Measurements from ENCODE around the gene CFAP54. TPM values are rescaled to one million over a fixed set of nuclear protein-coding genes. Genes with fewer than 3 reads are reported as not detected.

CFAP54 gene
- polyA plus RNA-seq, 1 donor from 2014 or later, result 1.1 TPM

GRCh38 chr12:96462571-96463280, 26.7 kb upstream of the CFAP54 start:
- no peak overlapping the region for H3K4me2 ChIP-seq (ENCODE audit: low read length)
- H3K36me3 ChIP-seq (ENCODE audit: insufficient read depth, low read length), result no peaks in the 10 kb centered on the region
- no peak overlapping the region for H3K27ac ChIP-seq (ENCODE audit: low read length)
- H3K79me2 ChIP-seq (replicated peaks; ENCODE audit: insufficient read depth, low read length), result no peaks in the 10 kb centered on the region
- H3K9me3 ChIP-seq (ENCODE audit: low read length), result no peaks in the 10 kb centered on the region
- TF ChIP-seq EP300 (conservative IDR thresholded peaks at IDR 0.05; ENCODE audit: poor library complexity, severe bottlenecking) (no peak), RAD21 (conservative IDR thresholded peaks at IDR 0.05) (no peak), SMC3 (conservative IDR thresholded peaks at IDR 0.05; ENCODE audit: poor library complexity) (no peak), POLR2AphosphoS5 (IDR thresholded peaks at IDR 0.05) (no peak), EZH2 (IDR thresholded peaks at IDR 0.05; ENCODE audit: borderline replicate concordance, insufficient read depth, low read length, poor library complexity, severe bottlenecking) (no peak)
- no peak overlapping the region for H2AFZ ChIP-seq (ENCODE audit: low read depth, low read length)
- no peak overlapping the region for H3K9ac ChIP-seq (ENCODE audit: low read length)
- H3F3A ChIP-seq (ENCODE audit: insufficient read depth, low read length, poor library complexity, severe bottlenecking), result no peaks in the 10 kb centered on the region
- H4K20me1 ChIP-seq (ENCODE audit: insufficient read depth), result no peaks in the 10 kb centered on the region
- no peak overlapping the region for H3K4me3 ChIP-seq (ENCODE audit: low read length)
- H3K9me2 ChIP-seq (ENCODE audit: insufficient read depth, low read length), result no peaks in the 10 kb centered on the region
- no peaks in the 10 kb centered on the region for H3K27me3 ChIP-seq (ENCODE audit: insufficient read depth, low read depth, low read length)

DNA sequence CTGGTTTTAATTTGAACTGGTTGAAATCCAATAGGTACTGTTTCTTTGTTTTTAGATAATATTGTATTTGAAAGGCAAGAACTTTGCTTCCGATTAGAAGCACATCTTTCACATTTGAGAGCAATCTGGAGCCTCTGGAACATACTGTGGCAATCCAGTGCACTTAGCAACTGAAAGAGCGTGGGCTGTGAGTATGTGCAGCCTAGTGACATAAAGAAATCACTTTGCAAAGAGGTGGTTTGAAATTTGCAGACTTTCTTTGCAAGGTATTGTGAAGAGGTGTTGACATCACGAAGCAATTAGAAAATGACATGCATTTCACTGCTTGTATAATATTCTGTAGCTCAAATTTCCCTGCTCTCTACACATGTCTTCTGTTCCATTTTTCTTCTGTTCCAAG, 23.5 kb upstream of the CFAP54 start:
- Histone ChIP-seq H3K9ac (ENCODE audit: low read length) (no peak overlapping the region), H3K9me3 (ENCODE audit: low read length) (peaks cover 4% of the 10 kb centered on the region), H3K36me3 (ENCODE audit: insufficient read depth, low read length) (no peaks in the 10 kb centered on the region), H4K20me1 (ENCODE audit: insufficient read depth) (no peaks in the 10 kb centered on the region), H3K27ac (ENCODE audit: low read length) (no peak overlapping the region), H3K4me3 (ENCODE audit: low read length) (no peak overlapping the region), H3K4me2 (ENCODE audit: low read length) (no peak overlapping the region), H3F3A (ENCODE audit: insufficient read depth, low read length, poor library complexity, severe bottlenecking) (no peaks in the 10 kb centered on the region), H3K79me2 (replicated peaks; ENCODE audit: insufficient read depth, low read length) (no peaks in the 10 kb centered on the region), H3K9me2 (ENCODE audit: insufficient read depth, low read length) (no peaks in the 10 kb centered on the region), H3K27me3 (ENCODE audit: insufficient read depth, low read depth, low read length) (no peaks in the 10 kb centered on the region), H2AFZ (ENCODE audit: low read depth, low read length) (no peak overlapping the region)
- no peak for TF ChIP-seq SMC3 (conservative IDR thresholded peaks at IDR 0.05; ENCODE audit: poor library complexity)
- no peak for TF ChIP-seq MXI1 (conservative IDR thresholded peaks at IDR 0.05; ENCODE audit: poor library complexity, severe bottlenecking)
- TF ChIP-seq TAF1 (IDR thresholded peaks at IDR 0.05; ENCODE audit: low read depth), result no peak
- no peak for TF ChIP-seq EP300 (conservative IDR thresholded peaks at IDR 0.05; ENCODE audit: poor library complexity, severe bottlenecking)
- TF ChIP-seq EZH2 (IDR thresholded peaks at IDR 0.05; ENCODE audit: borderline replicate concordance, insufficient read depth, low read length, poor library complexity, severe bottlenecking), result no peak
- no peak for TF ChIP-seq POLR2AphosphoS5 (IDR thresholded peaks at IDR 0.05)

GRCh38 chr12:96466939-96467751, 22.2 kb upstream of the CFAP54 start:
- H3K27ac ChIP-seq (ENCODE audit: low read length), result no peak overlapping the region
- H3K36me3 ChIP-seq (ENCODE audit: insufficient read depth, low read length), result no peaks in the 10 kb centered on the region
- no peak overlapping the region for H3K9ac ChIP-seq (ENCODE audit: low read length)
- no peak overlapping the region for H3K4me3 ChIP-seq (ENCODE audit: low read length)
- no peaks in the 10 kb centered on the region for H3K9me2 ChIP-seq (ENCODE audit: insufficient read depth, low read length)
- H3K79me2 ChIP-seq (replicated peaks; ENCODE audit: insufficient read depth, low read length), result no peaks in the 10 kb centered on the region
- H3K4me2 ChIP-seq (ENCODE audit: low read length), result no peak overlapping the region
- no peak overlapping the region for H2AFZ ChIP-seq (ENCODE audit: low read depth, low read length)
- no peaks in the 10 kb centered on the region for H4K20me1 ChIP-seq (ENCODE audit: insufficient read depth)
- no peaks in the 10 kb centered on the region for H3F3A ChIP-seq (ENCODE audit: insufficient read depth, low read length, poor library complexity, severe bottlenecking)
- no peaks in the 10 kb centered on the region for H3K27me3 ChIP-seq (ENCODE audit: insufficient read depth, low read depth, low read length)
- peaks cover 4% of the 10 kb centered on the region for H3K9me3 ChIP-seq (ENCODE audit: low read length)
- no peak for TF ChIP-seq EP300 (conservative IDR thresholded peaks at IDR 0.05; ENCODE audit: poor library complexity, severe bottlenecking)
- no peak for TF ChIP-seq MXI1 (conservative IDR thresholded peaks at IDR 0.05; ENCODE audit: poor library complexity, severe bottlenecking)
- no peak for TF ChIP-seq RAD21 (conservative IDR thresholded peaks at IDR 0.05)
- TF ChIP-seq SMC3 (conservative IDR thresholded peaks at IDR 0.05; ENCODE audit: poor library complexity), result no peak
- no peak for TF ChIP-seq POLR2AphosphoS5 (IDR thresholded peaks at IDR 0.05)
- TF ChIP-seq REST (IDR thresholded peaks at IDR 0.05; ENCODE audit: borderline replicate concordance), result no peak
- TF ChIP-seq EZH2 (IDR thresholded peaks at IDR 0.05; ENCODE audit: borderline replicate concordance, insufficient read depth, low read length, poor library complexity, severe bottlenecking), result no peak
- TF ChIP-seq, protein P1, sequence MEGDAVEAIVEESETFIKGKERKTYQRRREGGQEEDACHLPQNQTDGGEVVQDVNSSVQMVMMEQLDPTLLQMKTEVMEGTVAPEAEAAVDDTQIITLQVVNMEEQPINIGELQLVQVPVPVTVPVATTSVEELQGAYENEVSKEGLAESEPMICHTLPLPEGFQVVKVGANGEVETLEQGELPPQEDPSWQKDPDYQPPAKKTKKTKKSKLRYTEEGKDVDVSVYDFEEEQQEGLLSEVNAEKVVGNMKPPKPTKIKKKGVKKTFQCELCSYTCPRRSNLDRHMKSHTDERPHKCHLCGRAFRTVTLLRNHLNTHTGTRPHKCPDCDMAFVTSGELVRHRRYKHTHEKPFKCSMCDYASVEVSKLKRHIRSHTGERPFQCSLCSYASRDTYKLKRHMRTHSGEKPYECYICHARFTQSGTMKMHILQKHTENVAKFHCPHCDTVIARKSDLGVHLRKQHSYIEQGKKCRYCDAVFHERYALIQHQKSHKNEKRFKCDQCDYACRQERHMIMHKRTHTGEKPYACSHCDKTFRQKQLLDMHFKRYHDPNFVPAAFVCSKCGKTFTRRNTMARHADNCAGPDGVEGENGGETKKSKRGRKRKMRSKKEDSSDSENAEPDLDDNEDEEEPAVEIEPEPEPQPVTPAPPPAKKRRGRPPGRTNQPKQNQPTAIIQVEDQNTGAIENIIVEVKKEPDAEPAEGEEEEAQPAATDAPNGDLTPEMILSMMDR (IDR thresholded peaks at IDR 0.05; ENCODE audit: poor library complexity, severe bottlenecking), result no peak
- TF ChIP-seq TAF1 (IDR thresholded peaks at IDR 0.05; ENCODE audit: low read depth), result no peak

Measured in neural cell (in vitro differentiated cells).